DND-41 (cell line): Measurements from ENCODE around the gene PRXL2A.

ENCODE experiments used
- CTCF ChIP-seq: IDR thresholded peaks from 2 replicates; pipeline ENCODE4 v1.5.1; 2012; ENCODE audit warnings: borderline replicate concordance, low read length, moderate library complexity, mild to moderate bottlenecking; ENCODE audit not compliant: poor library complexity, severe bottlenecking; ENCODE audit errors: extremely low read depth
- EZH2 ChIP-seq: IDR thresholded peaks from 3 replicates; pipeline ENCODE4 v1.6.1; 2012; ENCODE audit warnings: borderline replicate concordance, low read depth, mild to moderate bottlenecking, moderate library complexity, low read length, inconsistent platforms; ENCODE audit not compliant: severe bottlenecking

DNA sequence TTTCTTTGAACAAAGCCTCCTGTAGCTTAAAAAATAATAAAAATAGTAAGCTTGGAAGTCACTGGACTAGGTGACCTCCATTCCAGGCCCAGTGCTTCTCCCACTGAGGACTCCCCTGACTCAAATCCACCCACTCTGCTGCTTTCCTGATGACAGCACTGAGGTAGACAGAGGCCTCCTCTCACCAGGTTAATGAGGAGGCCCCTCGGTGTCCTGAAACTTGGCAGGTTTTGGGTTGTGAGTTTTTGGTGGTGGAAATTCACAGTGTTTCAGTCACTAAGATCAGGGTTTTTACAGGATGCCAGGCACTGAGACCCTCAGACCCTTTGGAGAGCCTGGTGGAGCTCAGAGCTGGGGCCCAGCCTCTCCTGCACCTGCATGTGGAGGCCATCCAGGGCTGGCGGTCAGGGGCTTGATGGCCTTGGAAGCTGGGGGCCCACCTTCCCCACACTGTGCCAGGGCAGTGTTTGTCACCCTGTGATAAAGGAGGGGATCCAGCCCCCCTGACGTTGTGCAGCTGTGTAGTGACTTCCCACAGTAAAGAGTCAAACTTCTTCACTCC is 64.8 kb downstream of the PRXL2A start:
- no peak for TF ChIP-seq CTCF
- no peak for TF ChIP-seq EZH2
